T-helper 1 cell (primary cell): ENCODE results near the gene FMN2.

Experiments used
- DNase-seq, 5 donors: peaks; one replicate each; pipeline ENCODE4 v3.0.0-alpha.2; 2012 to 2020

FMN2 gene

DNA sequence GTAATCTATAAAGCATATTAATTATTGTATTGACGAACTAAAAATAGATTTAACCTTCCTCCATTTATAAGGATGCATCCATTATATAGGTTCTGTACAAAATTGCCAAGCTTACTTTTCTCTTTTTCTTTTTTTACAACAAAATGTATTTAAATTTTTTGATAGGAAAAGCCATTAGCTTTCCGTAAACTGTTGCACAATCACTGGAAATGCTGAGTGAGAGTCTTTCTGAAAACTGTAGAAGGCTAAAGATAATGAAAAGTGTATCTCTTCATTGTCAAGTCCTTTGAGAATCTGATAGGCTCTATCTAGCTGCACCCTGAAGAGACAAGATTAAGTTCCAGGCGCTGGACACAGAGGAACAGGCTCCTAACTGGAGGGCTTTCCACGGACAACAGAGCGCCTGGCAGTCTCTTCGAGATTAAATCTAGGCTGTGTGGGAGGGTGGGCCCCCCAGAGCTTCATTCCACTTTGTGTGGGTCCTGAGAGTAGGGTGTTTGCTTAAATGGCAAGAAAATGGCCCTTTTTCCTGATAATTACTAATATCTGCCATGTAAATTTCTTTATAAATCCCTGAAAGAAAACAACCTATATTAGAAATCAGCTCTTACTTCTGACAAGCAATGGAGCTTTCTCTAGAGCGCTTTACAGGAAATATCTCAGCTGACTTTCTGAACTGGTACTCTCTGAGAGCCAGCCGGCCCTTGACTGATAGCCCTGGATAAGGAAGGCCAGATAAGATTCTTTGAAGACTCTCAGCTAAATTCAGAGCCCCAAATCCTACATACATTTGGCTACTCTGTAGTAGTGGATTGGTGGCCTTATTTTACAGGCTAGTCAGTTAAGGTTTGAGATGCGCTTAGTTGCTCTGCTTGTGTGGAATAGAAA, 108.3 kb downstream of the FMN2 start:
- DNase-seq: no peak

DNA sequence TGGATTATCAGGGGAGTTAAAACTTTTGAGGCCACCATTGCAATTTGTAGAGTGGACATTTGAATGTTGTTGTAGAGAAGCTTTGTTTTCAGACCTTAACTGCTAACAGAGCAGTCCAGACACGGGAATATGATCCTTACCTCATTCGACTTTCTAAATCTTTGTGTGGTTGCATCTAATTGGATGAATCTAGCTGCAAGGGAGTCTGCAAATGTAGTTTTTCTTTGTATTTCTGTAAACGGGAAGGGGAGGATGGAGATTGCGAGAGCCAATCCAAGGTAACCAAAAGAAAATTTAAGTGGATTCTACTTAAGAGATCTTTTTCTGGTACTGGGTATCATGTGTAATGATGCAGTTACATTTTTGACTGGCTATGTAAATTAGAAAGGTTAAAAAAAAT, 110.2 kb downstream of the FMN2 start:
- no peak for DNase-seq

DNA sequence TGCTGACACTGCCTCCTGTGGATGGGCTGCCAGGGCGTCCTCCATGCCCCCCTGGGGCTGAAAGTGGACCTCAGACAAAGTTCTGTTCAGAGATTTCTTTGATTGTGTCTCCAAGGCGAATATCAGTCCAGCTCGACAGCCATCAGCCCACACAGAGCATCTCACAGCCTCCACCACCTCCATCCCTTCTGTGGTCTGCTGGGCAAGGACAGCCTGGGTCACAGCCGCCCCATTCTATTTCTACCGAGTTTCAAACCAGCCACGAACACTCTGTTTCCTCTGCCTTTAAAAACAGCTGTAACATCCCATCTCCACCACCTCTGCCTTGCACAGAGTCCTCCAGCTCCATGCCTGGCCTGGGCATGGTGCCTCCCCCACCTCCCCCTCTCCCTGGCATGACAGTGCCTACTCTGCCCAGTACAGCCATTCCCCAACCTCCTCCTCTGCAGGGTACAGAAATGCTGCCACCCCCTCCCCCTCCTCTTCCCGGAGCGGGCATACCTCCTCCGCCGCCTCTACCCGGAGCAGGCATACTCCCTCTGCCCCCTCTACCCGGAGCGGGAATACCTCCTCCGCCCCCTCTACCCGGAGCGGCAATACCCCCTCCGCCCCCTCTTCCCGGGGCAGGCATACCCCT, 115.5 kb downstream of the FMN2 start:
- no peak for DNase-seq

DNA sequence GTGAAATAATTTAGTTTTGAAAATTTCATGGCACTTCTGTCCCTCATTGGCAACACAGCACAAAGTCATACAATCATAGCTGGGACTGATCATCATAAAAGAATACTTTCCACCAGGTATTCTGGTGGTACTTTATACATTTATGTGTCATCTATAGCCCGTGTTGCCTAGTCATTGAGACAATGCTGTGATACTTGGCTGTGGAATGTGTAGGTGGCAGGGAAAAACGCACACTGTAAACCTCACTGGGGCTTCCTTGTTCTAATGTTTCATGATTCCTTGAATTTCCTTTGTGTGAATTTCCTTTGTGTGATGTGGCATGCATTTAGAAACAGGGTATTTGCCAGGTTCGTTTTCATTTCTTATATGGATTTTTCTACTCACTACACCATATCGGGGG, 118.3 kb downstream of the FMN2 start:
- DNase-seq: no peak

DNA sequence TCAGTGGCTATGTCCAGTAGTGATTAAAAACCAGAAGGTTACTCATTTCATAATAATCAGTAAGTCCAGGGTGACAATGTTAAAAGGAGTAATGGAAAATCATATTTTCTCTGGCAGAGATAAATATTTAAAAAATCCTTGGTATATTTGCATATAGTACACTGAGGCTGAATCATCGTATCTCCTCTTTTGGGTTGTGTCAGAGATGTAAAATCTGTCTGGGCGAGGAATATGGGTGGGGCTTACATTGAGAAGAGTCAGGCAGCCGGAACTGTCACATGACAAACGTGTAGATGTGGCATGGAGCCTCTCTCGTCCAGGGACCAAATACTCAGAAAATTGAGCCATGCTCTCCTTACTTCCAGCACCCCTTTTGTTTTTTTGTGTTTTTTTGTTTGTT, 120.9 kb downstream of the FMN2 start:
- DNase-seq: no peak

DNA sequence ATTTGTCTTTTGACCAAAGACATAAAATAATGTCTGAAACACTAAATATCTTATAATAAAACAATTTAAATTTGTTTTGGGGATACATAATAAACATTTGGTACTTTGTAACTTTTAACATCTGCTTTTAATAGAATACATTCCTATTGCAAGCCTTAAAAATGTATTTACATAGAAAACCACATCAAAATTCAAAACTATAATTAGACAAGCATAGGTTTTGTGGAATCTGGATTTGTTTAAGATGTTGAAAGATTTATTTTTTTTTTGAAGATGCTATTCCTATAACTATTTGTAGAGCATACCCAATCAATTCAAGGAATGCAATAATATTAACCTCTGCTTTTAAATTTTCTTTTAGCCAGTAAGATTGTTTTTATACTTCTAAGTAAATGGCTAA, 125.7 kb downstream of the FMN2 start:
- DNase-seq: no peak

DNA sequence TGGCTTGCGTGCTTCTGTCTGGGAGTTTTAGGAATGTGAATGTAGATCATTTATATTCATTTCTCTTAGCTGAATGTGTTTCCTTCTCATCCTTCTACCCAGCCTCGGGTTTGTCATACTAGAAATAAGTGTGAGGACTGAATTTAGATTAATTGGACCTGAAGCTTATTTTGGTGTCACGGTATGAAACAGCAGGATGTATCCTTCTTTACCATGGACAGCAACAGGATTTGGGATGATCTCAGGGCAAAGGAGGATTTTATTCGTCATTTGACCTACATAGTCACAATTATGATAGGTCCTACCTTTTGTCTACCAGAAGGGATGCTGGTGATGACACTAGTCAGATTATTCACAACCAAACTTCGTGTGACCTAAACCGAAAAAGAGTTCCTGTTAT, 127.4 kb downstream of the FMN2 start:
- DNase-seq: no peak

DNA sequence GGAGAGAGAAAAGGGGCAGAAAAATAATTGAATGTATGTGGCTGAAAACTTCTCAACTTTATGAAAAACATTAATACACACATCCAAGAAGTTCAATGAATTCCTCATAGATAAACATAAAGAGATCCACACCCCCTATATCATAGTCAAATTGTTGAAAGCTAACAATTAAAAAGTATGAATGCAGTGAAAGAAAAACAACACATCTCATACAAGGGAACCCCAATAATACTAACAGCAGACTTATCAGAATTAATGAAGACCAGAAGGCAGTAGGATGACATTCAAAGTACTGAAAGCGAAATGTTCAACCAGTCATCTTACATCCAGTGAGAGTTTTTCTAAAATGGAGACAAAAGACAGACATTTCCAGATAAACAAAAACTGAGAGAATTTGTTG, 134.4 kb downstream of the FMN2 start:
- no peak for DNase-seq

DNA sequence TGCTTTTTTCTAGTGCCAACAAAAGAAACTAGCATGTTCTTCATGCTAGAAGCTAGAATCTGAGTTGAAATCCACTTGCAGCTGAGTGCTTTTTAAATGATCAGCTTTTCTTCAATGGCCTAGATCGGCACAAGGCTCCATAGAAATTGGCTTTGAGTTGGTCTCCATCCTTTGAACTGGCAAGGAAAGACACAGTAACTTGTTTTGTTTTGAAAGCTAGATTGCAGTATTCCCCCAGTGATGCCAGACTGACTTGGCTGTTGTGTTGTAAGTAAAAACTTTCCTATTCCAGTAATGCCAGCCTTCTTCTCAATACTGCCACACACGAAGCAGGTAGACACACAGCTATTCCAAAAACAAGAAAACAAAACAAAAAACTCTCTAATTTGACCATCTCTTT, 139.1 kb downstream of the FMN2 start:
- no peak for DNase-seq

DNA sequence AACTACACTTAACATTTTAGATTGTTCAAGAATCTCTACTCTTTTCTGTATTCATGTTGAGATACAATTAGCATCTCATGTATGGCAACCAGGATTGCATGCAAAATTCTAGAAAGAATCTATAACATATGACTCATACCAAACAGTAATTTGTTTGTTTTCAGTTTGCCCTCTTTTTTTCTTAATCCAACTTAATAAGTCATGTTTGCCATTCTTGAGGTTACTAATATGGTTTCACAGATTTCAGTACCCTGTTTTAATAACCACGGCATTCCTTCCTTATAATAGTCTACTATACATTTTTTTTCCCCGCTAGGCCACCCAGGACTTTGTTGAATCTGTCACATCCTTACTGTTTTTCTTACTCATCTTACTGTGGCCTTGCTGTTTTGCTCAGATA, 140.8 kb downstream of the FMN2 start:
- DNase-seq: no peak

DNA sequence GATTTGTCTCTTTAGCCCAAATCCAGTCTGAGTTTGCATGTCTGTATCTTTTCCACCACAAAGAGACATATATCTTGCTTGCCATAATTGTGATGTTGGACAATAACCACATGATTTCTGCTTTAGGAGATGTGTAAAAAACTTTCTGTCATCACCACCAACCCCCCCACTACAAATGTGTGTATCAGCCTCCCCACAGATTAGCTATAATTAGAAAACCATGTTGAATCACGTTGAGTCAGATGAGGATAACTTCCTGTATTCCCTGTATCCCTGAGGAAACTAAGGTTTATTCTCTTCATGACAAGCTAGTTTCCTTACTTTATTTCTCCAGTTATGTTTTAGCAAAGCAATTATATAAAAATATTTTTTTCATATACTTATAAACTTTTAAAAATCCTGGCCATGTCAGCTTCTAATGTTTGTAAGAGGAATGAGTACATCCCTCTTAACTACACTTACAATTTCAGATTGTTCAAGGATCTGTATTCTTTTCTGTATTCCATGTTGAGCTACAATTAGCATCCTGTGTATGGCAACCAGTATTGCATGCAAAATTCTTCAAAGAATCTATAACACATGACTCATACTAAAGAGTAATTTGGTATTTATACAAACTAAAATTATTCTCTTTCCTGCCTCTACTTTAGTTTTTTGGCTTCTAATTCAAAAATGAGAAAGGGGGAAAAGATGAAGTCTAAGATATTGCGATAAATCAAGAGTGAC, 143.0 kb downstream of the FMN2 start:
- no peak for DNase-seq

DNA sequence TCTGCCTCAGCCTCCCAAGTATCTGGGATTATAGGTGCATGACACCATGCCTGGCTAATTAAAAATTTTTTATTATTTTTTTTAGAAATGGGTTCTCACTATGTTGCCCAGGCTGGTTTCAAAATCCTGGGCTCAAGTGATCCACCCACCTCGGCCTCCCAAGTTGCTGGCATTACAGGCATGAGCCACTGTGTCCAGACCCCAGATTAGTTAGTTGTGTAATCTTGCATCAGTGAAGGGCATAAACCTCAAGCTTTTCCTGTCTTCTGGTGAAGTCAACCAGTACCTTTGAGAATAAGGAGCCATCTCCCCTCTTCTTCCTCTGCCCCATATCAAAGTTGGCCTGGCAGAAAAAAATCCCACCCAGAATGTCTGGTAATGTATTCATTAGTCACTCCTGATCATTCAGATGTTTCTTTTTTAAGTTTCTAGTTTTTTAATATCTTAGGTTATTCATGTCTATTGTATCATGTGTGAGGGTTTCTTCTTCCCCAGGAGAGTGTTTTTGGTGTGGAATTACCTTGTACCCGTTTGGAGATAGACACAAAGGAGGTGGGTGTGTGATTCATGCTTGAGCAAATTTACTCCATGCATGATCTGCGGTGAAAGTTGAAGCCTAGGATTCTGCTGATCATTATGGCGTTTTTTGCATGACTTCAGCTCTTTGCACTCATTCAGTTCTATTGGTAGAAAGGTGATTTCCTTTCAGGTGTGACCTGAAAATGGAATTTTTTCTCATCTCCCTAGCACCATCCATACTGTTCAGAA, 144.0 kb downstream of the FMN2 start:
- no peak for DNase-seq

DNA sequence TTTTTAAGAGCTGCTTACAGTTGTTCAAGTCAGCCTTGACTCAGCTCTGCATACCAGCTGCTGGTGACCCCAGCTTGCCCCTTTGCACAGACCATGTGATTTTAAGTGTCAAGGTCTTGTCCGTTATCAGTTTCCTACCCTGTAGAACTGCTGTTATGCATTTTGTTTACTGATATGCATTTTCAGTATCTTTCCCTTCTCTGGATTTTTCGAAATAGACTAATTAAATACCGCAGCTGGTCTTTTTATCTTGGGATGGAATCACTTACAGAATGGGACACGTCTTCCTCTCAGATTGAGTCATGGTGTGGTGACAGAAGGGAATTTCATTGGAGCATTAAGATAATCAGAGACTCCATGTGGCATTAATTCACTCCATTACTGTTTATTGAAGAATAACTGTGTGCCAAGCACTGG, 145.6 kb downstream of the FMN2 start:
- DNase-seq: no peak

DNA sequence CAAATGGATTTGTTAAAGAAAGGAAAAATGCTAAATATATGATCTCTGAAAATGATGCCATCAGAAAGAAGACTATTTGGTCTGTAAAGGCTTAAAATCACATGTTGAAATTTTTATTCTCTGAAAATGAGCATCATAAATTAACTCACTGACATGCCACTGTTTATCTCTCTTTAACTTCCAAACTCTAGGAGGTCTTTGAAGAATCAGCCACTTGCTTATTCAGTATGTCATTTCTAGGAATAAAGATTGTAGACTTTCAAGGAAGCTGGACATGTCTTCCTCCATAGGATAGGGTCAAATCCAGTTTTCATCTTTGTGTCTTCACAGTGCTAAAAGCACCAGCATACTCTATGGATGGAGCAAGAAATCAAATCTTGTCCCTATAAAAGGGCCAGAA, 147.6 kb downstream of the FMN2 start:
- DNase-seq: no peak

DNA sequence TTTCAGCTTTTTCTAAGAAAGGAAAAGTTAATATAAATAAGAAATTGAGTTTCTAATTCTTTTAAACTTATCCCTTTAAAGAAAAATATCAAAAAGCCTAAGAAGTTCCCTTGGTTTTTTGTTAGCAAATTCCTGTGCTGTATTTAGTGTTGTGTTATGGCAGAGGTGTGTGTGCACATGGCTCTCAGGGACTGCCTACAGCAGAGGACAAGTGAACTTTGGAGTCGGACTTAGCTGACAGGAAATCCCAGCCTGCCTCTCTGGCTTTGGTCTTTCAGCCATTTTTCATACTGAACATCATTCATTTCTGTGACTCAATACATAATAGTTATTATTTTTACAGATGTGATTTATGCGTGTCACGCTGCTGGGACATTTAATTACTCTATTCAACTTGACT, 149.6 kb downstream of the FMN2 start:
- no peak for DNase-seq

DNA sequence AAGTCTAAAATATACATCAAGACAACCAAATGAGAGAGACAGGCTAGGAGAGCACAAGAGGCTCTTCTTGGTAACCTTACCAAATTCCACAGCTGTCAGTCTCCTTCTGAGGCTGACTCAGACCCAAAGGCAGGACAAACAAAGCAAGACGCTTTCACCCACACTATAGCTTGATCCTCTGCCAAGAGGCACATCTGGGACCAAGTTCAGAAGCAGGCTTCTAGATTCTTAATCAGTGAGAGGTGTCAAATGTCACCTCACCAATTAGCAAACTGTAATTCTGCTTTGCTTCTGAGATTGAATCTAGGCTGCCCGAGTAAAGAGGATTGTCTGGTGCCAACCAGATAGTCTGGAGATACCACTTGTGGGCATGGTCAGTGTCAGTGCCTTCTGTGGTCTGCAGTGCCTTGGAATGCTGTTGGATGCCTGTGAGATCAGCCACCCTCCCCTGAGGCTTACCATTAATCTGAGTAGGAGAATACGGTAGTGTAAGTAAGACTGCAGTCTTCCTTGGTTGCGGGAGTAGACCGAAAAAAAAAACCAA, 151.0 kb downstream of the FMN2 start:
- DNase-seq: no peak

DNA sequence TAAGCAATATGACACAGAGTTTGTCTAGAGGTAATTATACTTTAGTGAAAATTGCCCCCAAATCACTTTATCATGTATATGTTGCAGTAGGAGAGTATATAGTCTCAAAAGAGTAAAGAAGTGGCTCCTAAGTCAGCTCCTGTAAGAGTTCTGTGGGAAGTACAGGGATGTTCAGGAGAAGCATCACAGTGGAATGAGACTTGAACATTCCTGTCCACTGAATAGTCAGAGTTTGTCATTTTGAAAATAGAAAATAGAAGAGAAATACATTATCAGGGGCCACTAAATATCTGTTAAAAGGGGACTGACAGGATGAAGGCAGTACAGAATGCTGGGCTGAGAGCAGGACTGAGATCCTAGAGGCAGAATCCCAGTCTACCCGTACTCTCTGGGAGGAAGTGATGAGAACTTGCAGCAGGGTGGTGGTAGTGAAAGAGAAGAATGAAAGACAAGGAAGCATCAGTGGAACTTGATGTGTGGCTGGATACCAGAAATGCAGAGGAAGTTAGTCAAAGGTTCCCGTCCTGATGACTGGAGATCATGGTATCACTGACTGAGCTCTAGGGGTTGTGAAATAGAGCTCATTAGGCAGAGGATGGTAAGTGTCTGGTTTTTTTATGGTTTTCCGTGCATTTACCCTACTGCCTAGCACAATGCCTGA, 153.4 kb downstream of the FMN2 start:
- DNase-seq: no peak

DNA sequence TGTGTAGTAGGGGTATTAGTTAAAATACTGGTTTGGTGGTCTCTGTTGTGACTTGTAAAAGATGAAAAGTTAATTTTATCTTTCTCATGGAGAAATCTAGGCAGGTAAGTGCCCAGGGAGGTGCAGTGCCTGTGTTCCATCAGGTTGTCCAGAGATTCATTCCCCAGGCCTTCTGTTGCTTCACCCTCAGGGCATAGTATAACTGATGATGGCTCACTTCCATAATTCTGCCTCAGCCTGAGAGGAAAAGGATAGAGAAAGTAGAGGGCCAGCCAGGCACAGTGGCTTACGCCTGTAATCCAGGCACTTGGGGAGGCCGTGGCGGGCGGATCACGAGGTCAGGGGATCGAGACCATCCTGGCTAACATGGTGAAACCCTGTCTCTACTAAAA, 153.9 kb downstream of the FMN2 start:
- no peak for DNase-seq

DNA sequence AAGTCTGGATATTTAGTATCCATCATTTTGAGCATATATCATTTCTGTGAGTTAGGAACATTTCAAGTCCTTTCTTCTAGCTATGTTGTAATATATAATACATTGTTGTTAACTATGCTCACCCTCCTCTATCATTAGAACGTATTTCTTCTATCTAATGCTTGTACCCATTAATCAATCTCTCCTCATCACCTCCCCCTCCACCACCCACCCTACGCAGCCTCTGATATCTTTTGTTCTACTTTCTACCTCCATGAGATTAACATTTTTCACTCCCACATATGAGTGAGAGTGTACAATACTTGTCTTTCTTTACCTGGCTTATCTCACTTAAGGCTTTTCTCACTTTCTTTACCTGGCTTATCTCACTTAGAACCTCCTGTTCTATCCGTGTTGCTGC, 156.2 kb downstream of the FMN2 start:
- DNase-seq: no peak

DNA sequence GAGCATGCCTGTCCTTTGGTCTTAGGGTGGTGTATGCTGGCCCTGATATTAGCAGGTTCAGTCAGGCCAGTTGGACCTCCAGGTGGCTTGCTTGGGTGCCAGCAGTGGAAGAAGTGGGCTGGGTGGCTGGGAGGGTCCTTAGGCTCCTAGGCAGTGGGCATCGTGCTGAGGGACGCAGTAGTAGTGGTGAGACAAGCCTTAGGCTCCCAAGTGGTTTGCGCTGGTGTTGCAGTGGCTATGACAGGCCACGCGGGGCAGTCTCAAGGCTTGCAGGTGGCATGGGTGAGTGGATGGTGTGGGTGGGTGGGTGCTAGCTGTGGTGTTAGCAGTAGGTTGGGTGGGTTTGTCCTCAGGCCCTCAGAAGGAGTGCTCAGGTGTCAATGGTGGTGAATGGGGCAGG, 162.3 kb downstream of the FMN2 start:
- no peak for DNase-seq

DNA sequence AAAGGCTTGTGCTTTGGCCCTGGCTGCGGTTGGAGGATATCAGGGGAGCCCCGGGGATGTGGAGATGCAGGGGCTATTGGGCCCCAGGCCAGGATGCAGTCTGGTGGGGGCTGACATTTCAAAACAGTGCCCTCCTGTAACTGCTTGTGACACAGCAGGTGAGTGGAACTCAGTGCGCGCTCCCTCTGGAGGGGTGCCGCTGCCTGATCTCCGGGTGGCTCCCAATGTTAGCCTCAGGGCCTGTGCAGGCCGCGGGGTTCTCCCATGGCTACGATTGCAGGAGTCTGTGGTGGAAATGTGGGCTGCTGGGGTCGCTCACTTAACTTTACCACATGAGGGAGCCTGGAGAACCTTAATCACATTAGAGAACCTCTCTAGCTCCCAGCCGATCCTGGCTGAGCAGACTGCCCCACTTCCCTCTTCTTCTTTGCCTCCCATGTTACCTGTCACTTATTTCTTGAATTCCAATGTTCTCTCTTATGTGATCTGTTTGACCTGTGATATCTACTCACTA, 163.2 kb downstream of the FMN2 start:
- DNase-seq: no peak

DNA sequence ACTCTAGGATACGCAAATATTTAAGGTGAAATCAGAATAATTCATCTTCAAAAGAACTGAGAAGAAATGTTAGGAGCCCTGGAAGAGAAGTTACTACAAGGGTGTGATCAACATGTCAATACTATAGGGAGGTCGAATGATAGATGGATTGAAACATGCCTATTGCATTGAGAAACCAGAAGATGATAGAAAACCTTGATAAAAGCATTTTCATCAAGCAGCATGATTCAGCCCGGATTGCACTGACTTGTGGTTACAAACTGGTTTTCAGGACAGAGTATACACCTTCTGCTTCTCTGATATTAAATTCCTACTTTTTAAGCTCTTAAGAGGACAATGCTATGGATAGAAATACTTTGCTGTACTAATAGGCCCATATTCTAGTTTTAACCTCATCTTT, 164.2 kb downstream of the FMN2 start:
- no peak for DNase-seq
